Prostate gland (tissue), 2 donors: ENCODE results near the gene ACSM4. TPM values are rescaled to one million over a fixed set of nuclear protein-coding genes. Genes with fewer than 3 reads are reported as not detected.
"Not testable (repeated sequence)": the region's sequence is repeated elsewhere in the genome, so short reads cannot be mapped to it uniquely, and the experiment has no call there.

Source experiments
- DNase-seq: peaks from one replicate; pipeline ENCODE4 v3.0.0-alpha.2; 2019; ENCODE audit warnings: low spot score
- H3K27ac ChIP-seq, 2 donors: fragments of 200-600 bp; sonication (generic); 2 replicates each; pipeline ENCODE4 v1.5.1; 2017 to 2019
- H3K27me3 ChIP-seq: fragments of 200-600 bp; sonication (generic); replicated peaks from 2 replicates; pipeline ENCODE4 v1.5.1; 2019; ENCODE audit not compliant: insufficient read depth
- H3K36me3 ChIP-seq, 2 donors: fragments of 200-600 bp; sonication (generic); 1 replicate in 1 of 2; 2 replicates in 1 of 2; pipeline versions ENCODE4 v1.5.1 to v1.8.1; 2017 to 2019
- H3K4me1 ChIP-seq: fragments of 200-600 bp; sonication (generic); replicated peaks from 2 replicates; pipeline ENCODE4 v1.5.1; 2019
- H3K4me3 ChIP-seq, 2 donors: fragments of 200-600 bp; sonication (generic); 2 replicates each; pipeline ENCODE4 v1.5.1; 2017 to 2019
- H3K9me3 ChIP-seq: fragments of 200-600 bp; sonication (generic); 2 replicates; pipeline ENCODE4 v1.5.1; 2017
- CTCF ChIP-seq, 4 experiments: fragments of 200-600 bp in 2 of 4; fragments of 450-650 bp in 2 of 4; sonication (generic) in 2 of 4; IDR thresholded peaks; 1 replicate in 3 of 4; 2 replicates in 1 of 4; pipeline ENCODE4 v1.5.1; 2016 to 2019; ENCODE audit warnings: antibody characterized with exemption in 4 of 4, mild to moderate bottlenecking in 2 of 4, moderate library complexity in 2 of 4
- POLR2A ChIP-seq: fragments of 450-650 bp; IDR thresholded peaks from one replicate; pipeline ENCODE4 v1.6.1; 2016; ENCODE audit warnings: antibody characterized with exemption, mild to moderate bottlenecking
- POLR2AphosphoS5 ChIP-seq: sonication (generic); formaldehyde crosslinking; IDR thresholded peaks from one replicate; pipeline ENCODE4 v1.6.1; 2017; ENCODE audit warnings: antibody characterized with exemption
- WGBS: methylation state at CpG from one replicate; pipeline ENCODE4 v1.1.5; 2018; 5-methylcytosine and 5-hydroxymethylcytosine counted together
- intact Hi-C: fragments of 100-400 bp; cut with DNase I; formaldehyde crosslinking; loops from one replicate; pipeline ENCODE4 v1.14.2; 2022
- total RNA-seq, 2 donors: library from RNA; depleted of rRNA; stranded (reverse); fragments of >200 nt; gene quantifications; one replicate each; pipeline ENCODE4 v1.1.0, GENCODE V29; 2016

The ACSM4 gene
- total RNA-seq, 2 donors from 2014 or later: 0.91 TPM; not detected in 1

- TF ChIP-seq CTCF (IDR thresholded peaks at IDR 0.05) (no peak), POLR2AphosphoS5 (no peak), POLR2A (no peak)
- Histone ChIP-seq H3K4me1 (no peaks in the 10 kb centered on the region), H3K9me3 (no peaks in the 10 kb centered on the region), H3K36me3 (no peaks in the 10 kb centered on the region), H3K27ac (no peak overlapping the region), H3K4me3 (no peak overlapping the region), H3K27me3 (no peaks in the 10 kb centered on the region)
- intact Hi-C loops: no loop called here
- 70% methylated on average over 7 of the region's 7 CpGs for WGBS
- DNase-seq: no peak
These were observed 24.0 kb downstream of the ACSM4 start for GRCh38 chr12:7327918-7328317.

- H3K27me3 ChIP-seq, DNase-seq, H3K27ac ChIP-seq, H3K9me3 ChIP-seq, H3K4me3 ChIP-seq, intact Hi-C loops, H3K4me1 ChIP-seq, H3K36me3 ChIP-seq: not testable (repeated sequence)
- WGBS: 77% methylated on average over 5 of the region's 5 CpGs
These were observed 33.9 kb downstream of the ACSM4 start for GRCh38 chr12:7337790-7338189.

GRCh38 chr12:7339675-7340074 is 35.8 kb downstream of the ACSM4 start:
- H3K27me3 ChIP-seq: no peaks in the 10 kb centered on the region
- H3K36me3 ChIP-seq: no peaks in the 10 kb centered on the region
- TF ChIP-seq CTCF (IDR thresholded peaks at IDR 0.05) (no peak), POLR2A (no peak), POLR2AphosphoS5 (no peak)
- H3K4me3 ChIP-seq: no peak overlapping the region
- 51% methylated on average over 1 of the region's 1 CpG for WGBS
- no peak overlapping the region for H3K27ac ChIP-seq
- intact Hi-C loops: no loop called here
- no peaks in the 10 kb centered on the region for H3K4me1 ChIP-seq
- H3K9me3 ChIP-seq: no peaks in the 10 kb centered on the region
- no peak for DNase-seq

- Histone ChIP-seq H3K27me3 (no peaks in the 10 kb centered on the region), H3K4me3 (no peak overlapping the region), H3K9me3 (no peaks in the 10 kb centered on the region), H3K27ac (no peak overlapping the region), H3K36me3 (no peaks in the 10 kb centered on the region), H3K4me1 (no peaks in the 10 kb centered on the region)
- intact Hi-C loops: no loop called here
- no peak for DNase-seq
- no peak for TF ChIP-seq POLR2A
- TF ChIP-seq CTCF (IDR thresholded peaks at IDR 0.05): no peak
- no peak for TF ChIP-seq POLR2AphosphoS5
These were observed 41.1 kb downstream of the ACSM4 start for GRCh38 chr12:7344833-7345606.

GRCh38 chr12:7346551-7347225 is 42.8 kb downstream of the ACSM4 start:
- no peaks in the 10 kb centered on the region for H3K27me3 ChIP-seq
- WGBS: 74% methylated on average over 6 of the region's 6 CpGs
- H3K27ac ChIP-seq: no peak overlapping the region
- no peaks in the 10 kb centered on the region for H3K36me3 ChIP-seq
- no peak for DNase-seq
- no peak overlapping the region for H3K4me3 ChIP-seq
- TF ChIP-seq POLR2AphosphoS5 (no peak), CTCF (IDR thresholded peaks at IDR 0.05) (no peak), POLR2A (no peak)
- H3K4me1 ChIP-seq: no peaks in the 10 kb centered on the region
- intact Hi-C loops: no loop called here
- no peaks in the 10 kb centered on the region for H3K9me3 ChIP-seq
